ENCODE results near the gene CYTH1.

- no peak for TF ChIP-seq POLR2AphosphoS5 (IDR thresholded peaks at IDR 0.05)
- TF ChIP-seq POLR2A (IDR thresholded peaks at IDR 0.05): no peak
- no peak for TF ChIP-seq CTCF (IDR thresholded peaks at IDR 0.05)
These were observed 108.7 kb downstream of the CYTH1 start for GRCh38 chr17:78673395-78673794.
